Testis (tissue), 3 donors: ENCODE measurements around the gene UNC80. TPM values are rescaled to one million over a fixed set of nuclear protein-coding genes. Genes with fewer than 3 reads are reported as not detected.

Experiments used
- DNase-seq: peaks from one replicate; pipeline ENCODE4 v3.0.0-alpha.2; 2019
- H3K27ac ChIP-seq, 2 donors: fragments of 200-600 bp; sonication (generic); one replicate each; pipeline ENCODE4 v1.5.1; 2019
- H3K27me3 ChIP-seq: fragments of 200-600 bp; sonication (generic); one replicate; pipeline ENCODE4 v1.5.1; 2019
- H3K36me3 ChIP-seq: fragments of 200-600 bp; sonication (generic); one replicate; pipeline ENCODE4 v1.5.1; 2017; ENCODE audit warnings: low read depth; ENCODE audit errors: missing control alignments
- H3K4me1 ChIP-seq: fragments of 200-600 bp; sonication (generic); one replicate; pipeline ENCODE4 v1.5.1; 2019
- H3K4me3 ChIP-seq, 2 donors: fragments of 200-600 bp; sonication (generic); one replicate each; pipeline ENCODE4 v1.5.1; 2017 to 2019
- H3K9me3 ChIP-seq: fragments of 200-600 bp; sonication (generic); one replicate; pipeline ENCODE4 v1.5.1; 2017
- CTCF ChIP-seq, 3 experiments: fragments of 450-650 bp in 2 of 3; fragments of 200-600 bp in 1 of 3; sonication (generic) in 1 of 3; IDR thresholded peaks; one replicate each; pipeline ENCODE4 v1.5.1; 2016 to 2019; ENCODE audit warnings: antibody characterized with exemption in 3 of 3, mild to moderate bottlenecking in 2 of 3, moderate library complexity in 1 of 3
- POLR2A ChIP-seq: fragments of 450-650 bp; IDR thresholded peaks from one replicate; pipeline ENCODE4 v1.6.1; 2017; ENCODE audit warnings: antibody characterized with exemption, mild to moderate bottlenecking, moderate library complexity
- WGBS, 2 donors: methylation state at CpG; one replicate each; pipeline ENCODE4 v1.1.5; 2018; 5-methylcytosine and 5-hydroxymethylcytosine counted together
- intact Hi-C: fragments of 100-400 bp; cut with DNase I; formaldehyde crosslinking; loops from one replicate; pipeline ENCODE4 v1.15.1; 2023; ENCODE audit warnings: low total_unique reads
- polyA plus RNA-seq: library from polyadenylated mRNA; stranded (reverse); fragments of 350-450 nt; fragmentation: Illumina TruSeq; extraction: RNeasy Lipid Tissue Mini Kit (QIAGEN cat#74804); gene quantifications from one replicate; pipeline ENCODE4 v1.2.3, GENCODE V29; 2014; ENCODE audit warnings: low read depth, low replicate concordance; ENCODE audit not compliant: insufficient read depth
- total RNA-seq, 2 donors: library from RNA; depleted of rRNA; stranded (reverse); fragments of >200 nt; gene quantifications; one replicate each; pipeline ENCODE4 v1.2.3, GENCODE V29; 2016

UNC80 gene
- total and polyA plus RNA-seq, 3 donors from 2014 or later, result 8.2 to 46.1 (median 34.8) TPM

- TF ChIP-seq POLR2A, result no peak
- TF ChIP-seq CTCF (IDR thresholded peaks at IDR 0.05), result peak in 1 of 3 experiments; percentile 22
- H3K9me3 ChIP-seq, result no peaks in the 10 kb centered on the region
- no peaks in the 10 kb centered on the region for H3K36me3 ChIP-seq
- intact Hi-C loops, result loop anchor here (10.0 kb wide), 1 partner anchor 217 kb away; no protein-coding TSS in a partner anchor
- H3K4me1 ChIP-seq, result no peaks in the 10 kb centered on the region
- 67 to 84% methylated on average over 2 of the region's 2 CpGs for WGBS, 2 donors
- DNase-seq, result no peak
- no peak overlapping the region for H3K27ac ChIP-seq
- no peaks in the 10 kb centered on the region for H3K27me3 ChIP-seq
- H3K4me3 ChIP-seq, result no peak overlapping the region
Observed at GRCh38 chr2:209977386-209978239, 206.0 kb downstream of the UNC80 start.

- Histone ChIP-seq H3K4me3 (no peak overlapping the region), H3K36me3 (no peaks in the 10 kb centered on the region), H3K27ac (no peak overlapping the region), H3K9me3 (no peaks in the 10 kb centered on the region), H3K4me1 (no peaks in the 10 kb centered on the region), H3K27me3 (no peaks in the 10 kb centered on the region)
- 90 to 96% methylated on average over 2 of the region's 2 CpGs for WGBS, 2 donors
- TF ChIP-seq CTCF (IDR thresholded peaks at IDR 0.05) (no peak), POLR2A (no peak)
- intact Hi-C loops, result no loop called here
- DNase-seq, result no peak
Observed at GRCh38 chr2:209984291-209984690, 212.7 kb downstream of the UNC80 start.

- Histone ChIP-seq H3K9me3 (no peaks in the 10 kb centered on the region), H3K36me3 (no peaks in the 10 kb centered on the region), H3K27ac (no peak overlapping the region), H3K27me3 (no peaks in the 10 kb centered on the region), H3K4me1 (no peaks in the 10 kb centered on the region), H3K4me3 (no peak overlapping the region)
- intact Hi-C loops, result no loop called here
- WGBS, 2 donors, result 81 to 82% methylated on average over 3 of the region's 3 CpGs
- DNase-seq, result no peak
- no peak for TF ChIP-seq CTCF (IDR thresholded peaks at IDR 0.05)
- TF ChIP-seq POLR2A, result no peak
Observed at GRCh38 chr2:209985874-209986273, 214.2 kb downstream of the UNC80 start.

- no peak for DNase-seq
- H3K9me3 ChIP-seq, result no peaks in the 10 kb centered on the region
- TF ChIP-seq CTCF (IDR thresholded peaks at IDR 0.05), result no peak
- TF ChIP-seq POLR2A, result no peak
- 85 to 98% methylated on average over 2 of the region's 2 CpGs for WGBS, 2 donors
- intact Hi-C loops, result no loop called here
- no peak overlapping the region for H3K27ac ChIP-seq
- H3K4me1 ChIP-seq, result no peaks in the 10 kb centered on the region
- H3K4me3 ChIP-seq, result no peak overlapping the region
- H3K27me3 ChIP-seq, result no peaks in the 10 kb centered on the region
- H3K36me3 ChIP-seq, result no peaks in the 10 kb centered on the region
Observed at GRCh38 chr2:209986415-209986814, 214.8 kb downstream of the UNC80 start.

- no peaks in the 10 kb centered on the region for H3K9me3 ChIP-seq
- TF ChIP-seq CTCF (IDR thresholded peaks at IDR 0.05), result no peak
- TF ChIP-seq POLR2A, result no peak
- no peaks in the 10 kb centered on the region for H3K36me3 ChIP-seq
- no peak overlapping the region for H3K27ac ChIP-seq
- intact Hi-C loops, result no loop called here
- WGBS, 2 donors, result 87 to 92% methylated on average over 4 of the region's 4 CpGs
- DNase-seq, result no peak
- no peaks in the 10 kb centered on the region for H3K27me3 ChIP-seq
- no peak overlapping the region for H3K4me3 ChIP-seq
- no peaks in the 10 kb centered on the region for H3K4me1 ChIP-seq
Observed at GRCh38 chr2:209988010-209988409, 216.4 kb downstream of the UNC80 start.
